Ovary (tissue), 3 donors: ENCODE results near the gene MPND.

ENCODE experiments used
- CTCF ChIP-seq, 3 donors: fragments of 450-650 bp in 2 of 3; fragments of 200-600 bp in 1 of 3; IDR thresholded peaks; one replicate each; pipeline versions ENCODE4 v1.5.1 to v1.8.0; 2016 to 2022; ENCODE audit warnings: antibody characterized with exemption in 3 of 3, mild to moderate bottlenecking in 1 of 3
- EP300 ChIP-seq: sonication (generic); formaldehyde crosslinking; IDR thresholded peaks from one replicate; pipeline ENCODE4 v1.6.1; 2017; ENCODE audit warnings: antibody characterized with exemption
- POLR2A ChIP-seq: fragments of 450-650 bp; IDR thresholded peaks from one replicate; pipeline ENCODE4 v1.6.1; 2017; ENCODE audit warnings: antibody characterized with exemption, mild to moderate bottlenecking, moderate library complexity
- donor health status: DM: no; HTN: no; CAD: no.

- TF ChIP-seq POLR2A, result no peak
- TF ChIP-seq CTCF (IDR thresholded peaks at IDR 0.05), result no peak
- TF ChIP-seq EP300, result no peak
These were observed 4.2 kb downstream of the MPND start for GRCh38 chr19:4347521-4347920.
